ENCODE data around the gene CC2D2A. TPM values are rescaled to one million over a fixed set of nuclear protein-coding genes. Genes with fewer than 3 reads are reported as not detected.

The CC2D2A gene
- total RNA-seq, 1 donor from 2014 or later = 26.3 TPM

Small RNA genes lying within 50 kb of the gene (small RNA-seq; reads per million reads assigned to genes)
- not detected for gene AC007016.1 (ENCODE audit: low replicate concordance)

Other genes with a start within 250 kb of the CC2D2A start
- gene C1QTNF7, start 41.8 kb upstream of the CC2D2A start, total RNA-seq = 0.25 TPM
- 142 TPM for gene FBXL5, start 185.5 kb downstream of the CC2D2A start, total RNA-seq
- gene FAM200B, start 211.9 kb downstream of the CC2D2A start, total RNA-seq = 64.7 TPM
- gene BST1, start 233.2 kb downstream of the CC2D2A start, total RNA-seq = 2.7 TPM